OCI-M2 (cell line): ENCODE results near the gene PPP1R1B.

Experiments
- DNase-seq: peaks from one replicate; lab custom pipeline; 2025; ENCODE audit not compliant: unreplicated experiment; lab: John Stamatoyannopoulos, UW

PPP1R1B gene

GRCh38 chr17:39614545-39615157, 12.1 kb upstream of the PPP1R1B start:
- no peak for DNase-seq

GRCh38 chr17:39615434-39615833, 11.3 kb upstream of the PPP1R1B start:
- DNase-seq, result no peak

- DNase-seq, result no peak
Observed at GRCh38 chr17:39617100-39617445, 9.7 kb upstream of the PPP1R1B start.

GRCh38 chr17:39617446-39618245, 9.1 kb upstream of the PPP1R1B start:
- DNase-seq, result no peak

GRCh38 chr17:39618246-39618913, 8.4 kb upstream of the PPP1R1B start:
- no peak for DNase-seq

GRCh38 chr17:39618956-39619785, 7.6 kb upstream of the PPP1R1B start:
- no peak for DNase-seq

- no peak for DNase-seq
Observed at GRCh38 chr17:39619786-39620101, 7.0 kb upstream of the PPP1R1B start.

GRCh38 chr17:39621523-39622379, 5.0 kb upstream of the PPP1R1B start:
- peak; percentile 68 for DNase-seq

GRCh38 chr17:39622380-39623006, 4.3 kb upstream of the PPP1R1B start:
- DNase-seq, result no peak

- no peak for DNase-seq
Observed at GRCh38 chr17:39623356-39623950, 3.3 kb upstream of the PPP1R1B start.

- no peak for DNase-seq
Observed at GRCh38 chr17:39624313-39624712, 2.4 kb upstream of the PPP1R1B start.

GRCh38 chr17:39625198-39625785, 1.5 kb upstream of the PPP1R1B start:
- no peak for DNase-seq

- no peak for DNase-seq
Observed at GRCh38 chr17:39627047-39627711, 427 bp downstream of the PPP1R1B start.

GRCh38 chr17:39627712-39628516, 1.2 kb downstream of the PPP1R1B start:
- no peak for DNase-seq

GRCh38 chr17:39628655-39629493, 2.1 kb downstream of the PPP1R1B start:
- no peak for DNase-seq

GRCh38 chr17:39629494-39629880, 2.7 kb downstream of the PPP1R1B start:
- no peak for DNase-seq

- no peak for DNase-seq
Observed at GRCh38 chr17:39629898-39630297, 3.1 kb downstream of the PPP1R1B start.
